Natural killer cell (primary cell): ENCODE measurements around the gene LCP2. TPM values are rescaled to one million over a fixed set of nuclear protein-coding genes. Genes with fewer than 3 reads are reported as not detected.
A peak's percentile ranks its signal among the peaks of the same experiment; 100 is the strongest.

Source experiments
- ATAC-seq, 3 donors: fragments of 150-1000 bp in 2 of 3; fragments of 200-7000 bp in 1 of 3; cut with Tn5 transposase; 1 replicate in 1 of 3; 2 replicates in 2 of 3; pipeline ENCODE4 v1.10.0; 2021; ENCODE audit warnings: mild to moderate bottlenecking in 2 of 3, moderate library complexity in 2 of 3
- DNase-seq, 2 donors: peaks; one replicate each; pipeline versions ENCODE4 v3.0.0 to v3.0.0-alpha.2; 2013 to 2021; ENCODE audit warnings: mixed read lengths in 1 of 2
- H3K27ac ChIP-seq: one replicate; pipeline ENCODE4 v1.5.1; 2013; ENCODE audit warnings: mild to moderate bottlenecking, low read length
- H3K27me3 ChIP-seq: one replicate; pipeline ENCODE4 v1.6.1; 2013; ENCODE audit warnings: low read length; ENCODE audit not compliant: control insufficient read depth, insufficient read depth
- H3K36me3 ChIP-seq: one replicate; pipeline ENCODE4 v1.6.1; 2013; ENCODE audit warnings: low read length; ENCODE audit not compliant: control insufficient read depth, insufficient read depth
- H3K4me1 ChIP-seq: one replicate; pipeline ENCODE4 v1.6.1; 2013; ENCODE audit warnings: low read length; ENCODE audit not compliant: control insufficient read depth, insufficient read depth
- H3K4me3 ChIP-seq: one replicate; pipeline ENCODE4 v1.5.1; 2013; ENCODE audit warnings: low read length
- H3K9me3 ChIP-seq: one replicate; pipeline ENCODE4 v1.6.1; 2013; ENCODE audit warnings: low read length; ENCODE audit not compliant: control insufficient read depth, insufficient read depth
- H3K27ac Mint-ChIP-seq, 2 donors: one replicate each; pipeline ENCODE4 v1.8.0; 2022; ENCODE audit warnings: mild to moderate bottlenecking in 2 of 2, mixed read lengths in 2 of 2, moderate library complexity in 1 of 2
- H3K27me3 Mint-ChIP-seq, 2 donors: one replicate each; pipeline ENCODE4 v1.8.0; 2022; ENCODE audit warnings: low read depth in 2 of 2, mixed read lengths in 2 of 2
- H3K36me3 Mint-ChIP-seq: one replicate; pipeline ENCODE4 v1.8.0; 2022; ENCODE audit warnings: mixed read lengths
- H3K4me1 Mint-ChIP-seq, 2 donors: one replicate each; pipeline ENCODE4 v1.8.0; 2022; ENCODE audit warnings: mixed read lengths in 2 of 2
- H3K4me3 Mint-ChIP-seq: one replicate; pipeline ENCODE4 v1.8.0; 2022; ENCODE audit warnings: mild to moderate bottlenecking, moderate library complexity, mixed read lengths
- H3K9me3 Mint-ChIP-seq, 2 donors: one replicate each; pipeline ENCODE4 v1.8.0; 2022; ENCODE audit warnings: mixed read lengths in 2 of 2
- WGBS: methylation state at CpG from one replicate; pipeline ENCODE4 v1.1.7; 2013; ENCODE audit warnings: missing lambda C conversion rate; ENCODE audit not compliant: insufficient coverage; 5-methylcytosine and 5-hydroxymethylcytosine counted together
- intact Hi-C: fragments of 100-400 bp; cut with micrococcal nuclease; formaldehyde crosslinking; loops from one replicate; pipeline ENCODE4 v1.14.2; 2022
- total RNA-seq, 4 donors: library from RNA; stranded (reverse); fragments of 120-200 nt in 1 of 4; gene quantifications; one replicate each; pipeline versions ENCODE4 v1.2.3 to v1.2.4, GENCODE V29; 2013 to 2022
- TF ChIP-seq, protein P1 (sequence below): fragments of 200-600 bp; IDR thresholded peaks from one replicate; pipeline ENCODE4 v1.8.0; 2022; ENCODE audit warnings: antibody characterized with exemption

The LCP2 gene
- total RNA-seq, 3 donors from 2014 or later (not counting 1 experiment from before 2014, with no cell fraction given): 376 to 488 (median 450) TPM

DNA sequence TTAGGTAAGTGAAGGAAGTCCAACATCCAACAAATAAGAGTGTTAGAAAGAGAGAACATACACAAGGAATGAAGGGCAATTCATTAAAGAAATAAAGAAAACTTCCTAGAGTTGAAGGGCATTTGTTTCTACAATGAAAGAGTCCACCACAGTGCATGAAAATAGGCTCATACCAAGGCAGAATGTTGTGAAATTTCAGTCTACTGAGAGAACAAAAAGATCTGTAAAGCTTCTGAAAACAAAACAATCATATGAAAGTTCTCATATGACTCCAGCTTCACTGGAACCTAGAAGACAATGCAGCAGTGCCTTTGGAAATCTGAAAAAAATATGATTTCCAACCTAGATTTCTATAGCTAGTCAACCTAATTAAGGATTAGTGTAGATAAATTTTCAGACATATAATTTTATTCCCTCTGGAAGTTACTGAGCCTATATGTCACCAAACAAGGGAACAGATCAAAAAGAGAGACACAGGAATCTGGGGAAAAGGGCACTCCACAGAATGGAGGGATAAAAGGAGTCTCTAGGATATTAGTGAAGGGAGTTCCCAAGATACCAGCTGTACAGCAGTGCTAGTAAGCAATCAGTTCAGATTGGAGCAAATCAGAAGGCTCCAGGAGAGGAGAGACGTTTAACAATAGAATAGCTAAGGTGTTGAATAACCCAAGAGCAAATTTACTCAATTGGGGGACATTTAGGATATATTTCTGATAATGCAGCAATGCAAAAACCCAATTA lies 59.0 kb downstream of the LCP2 start:
- H3K27me3 Mint-ChIP-seq: no peaks in the 10 kb centered on the region
- intact Hi-C loops: no loop called here

DNA sequence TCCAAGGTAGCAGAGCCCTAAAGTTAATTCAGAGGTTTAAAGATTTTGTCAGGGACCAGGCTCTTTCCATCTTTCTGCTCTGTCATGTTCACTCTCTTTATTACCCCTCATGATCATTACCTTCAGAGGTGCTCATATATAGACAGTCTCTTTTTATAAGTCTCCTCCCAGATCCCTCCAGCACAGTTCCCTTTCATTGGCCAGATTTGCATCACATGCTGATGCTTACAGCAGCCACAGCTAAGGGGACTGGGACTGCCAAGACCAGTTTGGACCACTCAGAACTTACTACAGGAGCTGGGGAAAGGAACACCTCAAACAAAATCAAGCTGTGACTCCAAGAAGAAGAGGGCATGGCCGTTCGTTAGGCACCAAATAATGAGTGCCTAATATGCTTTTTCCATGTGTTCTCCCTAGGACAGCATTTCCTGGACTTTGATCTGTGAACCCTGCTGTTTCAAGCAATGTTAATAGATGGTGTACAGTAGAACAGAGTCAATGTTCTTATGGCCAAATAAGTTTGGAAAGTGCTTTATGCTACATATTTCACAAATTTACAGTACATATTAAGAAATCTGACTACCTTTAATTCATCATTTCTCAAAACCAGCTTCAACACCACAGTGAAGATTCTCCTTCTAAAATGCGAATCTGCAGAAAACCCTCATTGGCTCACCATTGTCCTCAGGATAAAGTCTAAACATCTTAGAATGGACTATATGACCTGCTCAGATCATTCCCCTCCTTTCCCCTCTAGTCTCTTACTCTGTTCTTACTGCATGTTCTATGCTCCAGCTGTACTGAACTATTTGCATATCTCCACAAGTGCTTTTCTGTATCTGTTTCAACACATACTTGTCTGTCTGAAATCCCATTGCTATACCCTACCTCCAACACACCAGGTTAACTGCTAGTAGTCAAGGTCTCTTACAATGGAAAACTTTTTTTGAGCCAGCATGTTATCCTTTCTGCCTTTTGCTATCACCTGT lies 61.4 kb downstream of the LCP2 start:
- Histone ChIP-seq H3K9me3 (no peaks in the 10 kb centered on the region), H3K36me3 (no peaks in the 10 kb centered on the region), H3K4me1 (no peaks in the 10 kb centered on the region), H3K27ac (no peak overlapping the region), H3K4me3 (no peak overlapping the region), H3K27me3 (no peaks in the 10 kb centered on the region)
- TF ChIP-seq, protein P1, sequence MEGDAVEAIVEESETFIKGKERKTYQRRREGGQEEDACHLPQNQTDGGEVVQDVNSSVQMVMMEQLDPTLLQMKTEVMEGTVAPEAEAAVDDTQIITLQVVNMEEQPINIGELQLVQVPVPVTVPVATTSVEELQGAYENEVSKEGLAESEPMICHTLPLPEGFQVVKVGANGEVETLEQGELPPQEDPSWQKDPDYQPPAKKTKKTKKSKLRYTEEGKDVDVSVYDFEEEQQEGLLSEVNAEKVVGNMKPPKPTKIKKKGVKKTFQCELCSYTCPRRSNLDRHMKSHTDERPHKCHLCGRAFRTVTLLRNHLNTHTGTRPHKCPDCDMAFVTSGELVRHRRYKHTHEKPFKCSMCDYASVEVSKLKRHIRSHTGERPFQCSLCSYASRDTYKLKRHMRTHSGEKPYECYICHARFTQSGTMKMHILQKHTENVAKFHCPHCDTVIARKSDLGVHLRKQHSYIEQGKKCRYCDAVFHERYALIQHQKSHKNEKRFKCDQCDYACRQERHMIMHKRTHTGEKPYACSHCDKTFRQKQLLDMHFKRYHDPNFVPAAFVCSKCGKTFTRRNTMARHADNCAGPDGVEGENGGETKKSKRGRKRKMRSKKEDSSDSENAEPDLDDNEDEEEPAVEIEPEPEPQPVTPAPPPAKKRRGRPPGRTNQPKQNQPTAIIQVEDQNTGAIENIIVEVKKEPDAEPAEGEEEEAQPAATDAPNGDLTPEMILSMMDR: no peak
- no peaks in the 10 kb centered on the region for H3K27me3 Mint-ChIP-seq
- ATAC-seq (no peak), DNase-seq (no peak)
- peak overlapping the region; percentile 51 to 52 for H3K27ac Mint-ChIP-seq
- H3K4me1 Mint-ChIP-seq: no peaks in the 10 kb centered on the region
- no peaks in the 10 kb centered on the region for H3K36me3 Mint-ChIP-seq
- no peak overlapping the region for H3K4me3 Mint-ChIP-seq
- no peaks in the 10 kb centered on the region for H3K9me3 Mint-ChIP-seq
- 93% methylated on average over 3 of the region's 3 CpGs for WGBS
- intact Hi-C loops: no loop called here

More for the DNA sequence above, 59.0 kb downstream of the LCP2 start:
- H3K9me3 ChIP-seq: no peaks in the 10 kb centered on the region
- Mint-ChIP-seq H3K27ac (peak overlapping the region in 1 of 2 donors; percentile 52), H3K4me3 (no peak overlapping the region), H3K36me3 (no peaks in the 10 kb centered on the region), H3K9me3 (no peaks in the 10 kb centered on the region), H3K4me1 (no peaks in the 10 kb centered on the region)
- ATAC-seq: no peak
- no peak overlapping the region for H3K27ac ChIP-seq
- no peaks in the 10 kb centered on the region for H3K27me3 ChIP-seq
- TF ChIP-seq, protein P1: no peak
- H3K4me3 ChIP-seq: no peak overlapping the region
- H3K4me1 ChIP-seq: no peaks in the 10 kb centered on the region
- no peaks in the 10 kb centered on the region for H3K36me3 ChIP-seq
- 91% methylated on average over 1 of the region's 1 CpG for WGBS
- DNase-seq: no peak

GRCh38 chr5:170233358-170233892 lies 64.2 kb downstream of the LCP2 start:
- Histone ChIP-seq H3K4me3 (no peak overlapping the region), H3K27ac (no peak overlapping the region), H3K9me3 (no peaks in the 10 kb centered on the region), H3K27me3 (no peaks in the 10 kb centered on the region), H3K36me3 (no peaks in the 10 kb centered on the region), H3K4me1 (no peaks in the 10 kb centered on the region)
- no peaks in the 10 kb centered on the region for H3K9me3 Mint-ChIP-seq
- ATAC-seq (no peak), DNase-seq (no peak)
- 97% methylated on average over 18 of the region's 18 CpGs for WGBS
- H3K27ac Mint-ChIP-seq: peak overlapping the region in 1 of 2 donors; percentile 34
- no peaks in the 10 kb centered on the region for H3K4me1 Mint-ChIP-seq
- TF ChIP-seq, protein P1: no peak
- intact Hi-C loops: no loop called here
- H3K36me3 Mint-ChIP-seq: no peaks in the 10 kb centered on the region
- H3K27me3 Mint-ChIP-seq: no peaks in the 10 kb centered on the region
- H3K4me3 Mint-ChIP-seq: no peak overlapping the region
